Vagina (tissue), 2 donors: ENCODE data around the gene SPARCL1. TPM values are rescaled to one million over a fixed set of nuclear protein-coding genes. Genes with fewer than 3 reads are reported as not detected.

Experiments used
- DNase-seq, 2 donors: peaks; one replicate each; pipeline ENCODE4 v3.0.0-alpha.2; 2017; ENCODE audit errors: extremely low spot score in 2 of 2
- H3K27ac ChIP-seq: fragments of 200-600 bp; sonication (generic); one replicate; pipeline ENCODE4 v1.5.1; 2019
- H3K27me3 ChIP-seq: fragments of 200-600 bp; sonication (generic); one replicate; pipeline ENCODE4 v1.5.1; 2019
- H3K36me3 ChIP-seq, 2 donors: fragments of 200-600 bp; sonication (generic); one replicate each; pipeline ENCODE4 v1.5.1; 2017 to 2019
- H3K4me1 ChIP-seq: fragments of 200-600 bp; sonication (generic); one replicate; pipeline ENCODE4 v1.5.1; 2019
- H3K4me3 ChIP-seq, 2 donors: fragments of 200-600 bp; sonication (generic); 1 replicate in 1 of 2; 2 replicates in 1 of 2; pipeline ENCODE4 v1.5.1; 2016 to 2019
- H3K9me3 ChIP-seq: fragments of 200-600 bp; sonication (generic); one replicate; pipeline ENCODE4 v1.5.1; 2019
- POLR2A ChIP-seq, 2 donors: fragments of 450-650 bp; IDR thresholded peaks; one replicate each; pipeline ENCODE4 v1.6.1; 2017; ENCODE audit warnings: antibody characterized with exemption in 2 of 2, mild to moderate bottlenecking in 2 of 2, moderate library complexity in 2 of 2
- POLR2AphosphoS5 ChIP-seq, 2 donors: sonication (generic); formaldehyde crosslinking; IDR thresholded peaks; one replicate each; pipeline ENCODE4 v1.9.0; 2017; ENCODE audit warnings: antibody characterized with exemption in 2 of 2, mild to moderate bottlenecking in 2 of 2, low read depth in 1 of 2; ENCODE audit not compliant: insufficient read depth in 1 of 2
- intact Hi-C: fragments of 100-400 bp; cut with DNase I; formaldehyde crosslinking; loops from one replicate; pipeline ENCODE4 v1.15.1; 2023
- total RNA-seq: library from RNA; depleted of rRNA; stranded (reverse); fragments of >200 nt; gene quantifications from one replicate; pipeline ENCODE4 v1.2.3, GENCODE V29; 2016
- TF ChIP-seq, protein P1 (sequence below), 3 experiments: fragments of 450-650 bp in 2 of 3; fragments of 200-600 bp in 1 of 3; sonication (generic) in 1 of 3; IDR thresholded peaks; one replicate each; pipeline ENCODE4 v1.5.1; 2017 to 2019; ENCODE audit warnings: antibody characterized with exemption in 3 of 3, mild to moderate bottlenecking in 2 of 3, moderate library complexity in 2 of 3

The SPARCL1 gene
- total RNA-seq, 1 donor from 2014 or later, result 558 TPM

DNA sequence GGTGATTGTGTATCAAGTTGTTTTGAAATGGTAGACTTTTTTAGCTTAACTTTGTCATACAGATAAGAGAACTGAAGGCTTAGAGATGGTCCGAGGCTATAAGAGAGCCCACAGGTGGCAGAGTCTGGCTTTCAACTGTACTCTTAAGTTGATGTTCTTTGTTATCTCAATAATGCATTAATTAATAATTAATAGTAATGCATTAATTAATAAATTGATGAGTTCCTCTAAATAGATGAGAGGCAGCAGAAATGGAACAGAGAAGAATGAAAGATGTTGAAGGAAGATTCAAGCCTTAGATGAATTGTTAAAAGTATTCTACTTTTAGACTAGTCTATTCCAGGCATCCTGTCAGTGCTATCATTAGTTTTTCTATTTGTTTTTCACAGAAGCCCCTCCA lies 84.4 kb downstream of the SPARCL1 start:
- intact Hi-C loops, result no loop called here
- peaks cover 0 to 31% of the 10 kb centered on the region in 2 donors for H3K36me3 ChIP-seq

DNA sequence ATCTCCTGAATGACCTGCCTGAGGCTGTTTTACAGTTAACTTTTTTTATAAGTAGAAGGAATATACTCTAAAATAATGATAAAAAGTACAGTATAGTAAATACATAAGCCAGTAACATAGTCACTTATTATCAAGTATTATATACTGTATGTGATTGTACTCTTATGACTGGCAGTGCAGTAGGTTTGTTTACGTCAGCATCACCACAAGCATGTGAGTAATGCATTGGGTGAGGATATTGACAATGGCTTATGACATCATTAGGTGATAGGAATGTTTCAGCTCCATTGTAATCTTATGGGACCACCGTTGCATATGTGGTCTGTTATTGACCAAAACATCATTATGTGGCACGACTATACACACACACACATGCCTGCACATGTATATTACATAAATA lies 86.3 kb downstream of the SPARCL1 start:
- no peaks in the 10 kb centered on the region for H3K9me3 ChIP-seq
- no peaks in the 10 kb centered on the region for H3K4me1 ChIP-seq
- peaks cover 0 to 42% of the 10 kb centered on the region in 2 donors for H3K36me3 ChIP-seq
- DNase-seq, result no peak
- no peak overlapping the region for H3K27ac ChIP-seq
- TF ChIP-seq, protein P1, sequence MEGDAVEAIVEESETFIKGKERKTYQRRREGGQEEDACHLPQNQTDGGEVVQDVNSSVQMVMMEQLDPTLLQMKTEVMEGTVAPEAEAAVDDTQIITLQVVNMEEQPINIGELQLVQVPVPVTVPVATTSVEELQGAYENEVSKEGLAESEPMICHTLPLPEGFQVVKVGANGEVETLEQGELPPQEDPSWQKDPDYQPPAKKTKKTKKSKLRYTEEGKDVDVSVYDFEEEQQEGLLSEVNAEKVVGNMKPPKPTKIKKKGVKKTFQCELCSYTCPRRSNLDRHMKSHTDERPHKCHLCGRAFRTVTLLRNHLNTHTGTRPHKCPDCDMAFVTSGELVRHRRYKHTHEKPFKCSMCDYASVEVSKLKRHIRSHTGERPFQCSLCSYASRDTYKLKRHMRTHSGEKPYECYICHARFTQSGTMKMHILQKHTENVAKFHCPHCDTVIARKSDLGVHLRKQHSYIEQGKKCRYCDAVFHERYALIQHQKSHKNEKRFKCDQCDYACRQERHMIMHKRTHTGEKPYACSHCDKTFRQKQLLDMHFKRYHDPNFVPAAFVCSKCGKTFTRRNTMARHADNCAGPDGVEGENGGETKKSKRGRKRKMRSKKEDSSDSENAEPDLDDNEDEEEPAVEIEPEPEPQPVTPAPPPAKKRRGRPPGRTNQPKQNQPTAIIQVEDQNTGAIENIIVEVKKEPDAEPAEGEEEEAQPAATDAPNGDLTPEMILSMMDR (IDR thresholded peaks at IDR 0.05), result no peak
- TF ChIP-seq POLR2A (IDR thresholded peaks at IDR 0.05) (no peak), POLR2AphosphoS5 (IDR thresholded peaks at IDR 0.05; ENCODE audit: insufficient read depth in 1 of 2, low read depth in 1 of 2) (no peak)
- H3K27me3 ChIP-seq, result no peaks in the 10 kb centered on the region
- intact Hi-C loops, result no loop called here
- no peak overlapping the region for H3K4me3 ChIP-seq

More for the DNA sequence above, 84.4 kb downstream of the SPARCL1 start:
- DNase-seq, result no peak
- Histone ChIP-seq H3K4me1 (no peaks in the 10 kb centered on the region), H3K27ac (no peak overlapping the region), H3K27me3 (no peaks in the 10 kb centered on the region), H3K9me3 (no peaks in the 10 kb centered on the region), H3K4me3 (no peak overlapping the region)
- TF ChIP-seq, protein P1 (IDR thresholded peaks at IDR 0.05), result no peak
- TF ChIP-seq POLR2A (IDR thresholded peaks at IDR 0.05) (no peak), POLR2AphosphoS5 (IDR thresholded peaks at IDR 0.05; ENCODE audit: insufficient read depth in 1 of 2, low read depth in 1 of 2) (no peak)

GRCh38 chr4:87433342-87433741 lies 95.8 kb downstream of the SPARCL1 start:
- Histone ChIP-seq H3K27me3 (no peaks in the 10 kb centered on the region), H3K4me3 (no peak overlapping the region), H3K36me3 (peaks cover 0 to 13% of the 10 kb centered on the region in 2 donors), H3K27ac (no peak overlapping the region), H3K9me3 (no peaks in the 10 kb centered on the region), H3K4me1 (peaks cover 15% of the 10 kb centered on the region)
- TF ChIP-seq, protein P1 (IDR thresholded peaks at IDR 0.05), result no peak
- TF ChIP-seq POLR2A (IDR thresholded peaks at IDR 0.05) (no peak), POLR2AphosphoS5 (IDR thresholded peaks at IDR 0.05; ENCODE audit: insufficient read depth in 1 of 2, low read depth in 1 of 2) (no peak)
- no peak for DNase-seq
- intact Hi-C loops, result no loop called here

DNA sequence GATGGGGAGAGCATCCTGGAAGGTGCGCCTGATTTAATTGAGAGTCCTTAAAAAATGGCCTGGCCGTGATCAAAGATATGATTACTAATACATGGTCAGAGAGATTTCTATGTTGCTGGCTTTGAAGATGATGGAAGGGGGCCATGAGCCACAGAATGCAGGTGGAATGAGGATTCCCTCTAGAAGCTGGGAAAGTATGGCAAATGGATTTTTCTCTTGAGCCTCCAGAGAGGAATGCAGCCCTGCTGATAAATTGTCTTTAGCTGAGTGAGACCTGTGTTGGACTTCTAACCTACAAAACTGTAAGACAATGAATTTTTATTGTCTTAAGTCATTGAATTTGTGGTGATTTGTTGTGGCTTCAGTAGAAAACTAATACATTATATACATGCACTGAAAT lies 99.1 kb downstream of the SPARCL1 start:
- intact Hi-C loops, result no loop called here
- Histone ChIP-seq H3K27me3 (no peaks in the 10 kb centered on the region), H3K4me3 (no peak overlapping the region), H3K36me3 (no peaks in the 10 kb centered on the region), H3K27ac (no peak overlapping the region), H3K9me3 (no peaks in the 10 kb centered on the region), H3K4me1 (peaks cover 37% of the 10 kb centered on the region)
- TF ChIP-seq POLR2A (IDR thresholded peaks at IDR 0.05) (no peak), POLR2AphosphoS5 (IDR thresholded peaks at IDR 0.05; ENCODE audit: insufficient read depth in 1 of 2, low read depth in 1 of 2) (no peak)
- TF ChIP-seq, protein P1 (IDR thresholded peaks at IDR 0.05), result no peak
- DNase-seq, result no peak

DNA sequence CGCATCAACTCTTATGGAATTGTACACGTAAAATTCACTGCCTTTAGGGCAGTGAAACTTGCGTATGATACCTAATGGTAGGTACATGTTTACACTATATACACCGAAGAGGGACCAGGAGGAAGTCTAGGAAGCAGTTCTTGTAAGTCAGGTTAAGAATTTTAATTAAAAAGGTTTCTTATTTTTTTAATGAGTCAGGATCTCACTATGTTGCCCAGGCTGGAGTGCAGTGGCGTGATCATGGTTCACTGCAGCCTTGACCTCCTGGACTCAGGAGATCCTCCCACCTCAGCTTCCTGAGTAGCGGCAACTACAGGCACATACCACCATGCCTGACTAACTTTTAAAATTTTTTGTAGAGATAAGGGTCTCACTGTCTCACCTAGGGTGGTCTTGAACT lies 100.2 kb downstream of the SPARCL1 start:
- Histone ChIP-seq H3K27me3 (no peaks in the 10 kb centered on the region), H3K4me1 (peaks cover 47% of the 10 kb centered on the region), H3K36me3 (no peaks in the 10 kb centered on the region), H3K4me3 (no peak overlapping the region), H3K9me3 (no peaks in the 10 kb centered on the region), H3K27ac (no peak overlapping the region)
- DNase-seq, result no peak
- TF ChIP-seq, protein P1 (IDR thresholded peaks at IDR 0.05), result no peak
- TF ChIP-seq POLR2AphosphoS5 (IDR thresholded peaks at IDR 0.05; ENCODE audit: insufficient read depth in 1 of 2, low read depth in 1 of 2) (no peak), POLR2A (IDR thresholded peaks at IDR 0.05) (no peak)
- intact Hi-C loops, result no loop called here
